ENCODE measurements around the gene ZSWIM5. TPM values are rescaled to one million over a fixed set of nuclear protein-coding genes. Genes with fewer than 3 reads are reported as not detected.

Gene ZSWIM5
- total and polyA plus RNA-seq, 10 donors: 0.15 to 4.7 (median 2.7) TPM

DNA sequence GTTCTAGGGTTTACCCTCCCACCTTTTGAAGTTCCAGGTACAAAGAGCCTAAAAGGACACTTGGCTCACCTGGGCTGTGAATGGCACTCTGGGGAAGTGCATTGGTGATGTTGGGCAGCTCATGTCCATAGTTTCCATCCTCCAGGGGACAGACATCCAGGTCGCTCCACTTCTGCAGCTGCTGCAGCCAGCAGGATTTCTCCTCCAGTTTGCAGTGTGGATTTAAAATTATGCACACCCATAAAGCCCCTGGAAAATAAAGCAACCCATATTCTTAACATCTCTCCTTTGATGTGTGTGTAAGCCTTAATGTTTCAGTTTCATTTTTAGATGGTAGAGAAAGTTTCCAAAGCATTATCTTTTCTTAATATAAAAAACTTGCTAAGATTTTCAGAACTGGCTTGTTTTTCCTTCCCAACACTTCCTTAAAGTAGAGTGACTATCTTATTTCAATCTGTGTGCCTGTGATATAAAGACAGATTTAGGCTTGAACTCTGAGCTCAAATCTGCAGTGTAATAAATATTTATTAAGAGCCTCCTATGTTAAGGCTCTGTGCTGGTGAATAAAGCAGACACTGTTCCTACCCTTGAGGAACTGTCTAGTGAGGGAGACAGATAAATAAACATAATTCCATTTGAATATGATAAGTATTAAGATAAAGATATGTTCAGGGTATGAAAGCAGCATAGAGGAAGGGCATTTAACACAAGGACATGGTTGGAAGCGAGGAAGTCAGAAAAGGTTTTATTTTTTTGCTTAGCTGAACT lies 155.2 kb downstream of the ZSWIM5 start:
- H3K27me3 ChIP-seq (replicated peaks in 1 of 7): no peaks in the 10 kb centered on the region

DNA sequence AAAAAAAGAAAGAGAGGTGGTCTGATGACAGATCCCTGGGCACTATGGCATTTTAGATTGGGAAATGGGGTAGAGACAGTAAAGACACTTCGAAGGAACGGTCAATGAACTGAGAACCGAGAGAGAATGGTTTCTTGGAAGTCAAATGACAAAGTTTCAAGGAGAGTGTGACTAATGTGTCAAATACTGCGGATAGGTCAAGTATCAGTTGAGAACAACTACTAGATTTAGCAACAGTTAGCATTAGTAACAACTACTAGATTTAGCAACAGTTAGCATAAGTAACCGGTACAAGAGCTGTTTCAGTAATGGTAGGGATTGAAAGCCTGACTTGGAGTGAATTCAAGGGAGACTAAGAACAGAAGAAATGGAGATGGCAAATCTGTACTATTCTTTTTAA lies 159.4 kb downstream of the ZSWIM5 start:
- no peaks in the 10 kb centered on the region for H3K27me3 ChIP-seq (replicated peaks in 1 of 7)
- no peak overlapping the region for H3K4me3 ChIP-seq
- no peaks in the 10 kb centered on the region for H3K9me3 ChIP-seq
- peaks cover 0 to 9% (median 0%) of the 10 kb centered on the region in 6 donors for H3K36me3 ChIP-seq
- DNase-seq: no peak
- H3K27ac ChIP-seq: no peak overlapping the region
- intact Hi-C loops (cut with DNase I; ENCODE audit: low total_unique reads): no loop called here
- 84 to 92% (median 86%) methylated on average over 5 of the region's 5 CpGs for WGBS, 5 donors
- peaks cover 3 to 17% (median 14%) of the 10 kb centered on the region in 6 donors for H3K4me1 ChIP-seq
- TF ChIP-seq POLR2AphosphoS5 (IDR thresholded peaks at IDR 0.05) (no peak), POLR2A (IDR thresholded peaks at IDR 0.05) (no peak)
- TF ChIP-seq, protein P1, sequence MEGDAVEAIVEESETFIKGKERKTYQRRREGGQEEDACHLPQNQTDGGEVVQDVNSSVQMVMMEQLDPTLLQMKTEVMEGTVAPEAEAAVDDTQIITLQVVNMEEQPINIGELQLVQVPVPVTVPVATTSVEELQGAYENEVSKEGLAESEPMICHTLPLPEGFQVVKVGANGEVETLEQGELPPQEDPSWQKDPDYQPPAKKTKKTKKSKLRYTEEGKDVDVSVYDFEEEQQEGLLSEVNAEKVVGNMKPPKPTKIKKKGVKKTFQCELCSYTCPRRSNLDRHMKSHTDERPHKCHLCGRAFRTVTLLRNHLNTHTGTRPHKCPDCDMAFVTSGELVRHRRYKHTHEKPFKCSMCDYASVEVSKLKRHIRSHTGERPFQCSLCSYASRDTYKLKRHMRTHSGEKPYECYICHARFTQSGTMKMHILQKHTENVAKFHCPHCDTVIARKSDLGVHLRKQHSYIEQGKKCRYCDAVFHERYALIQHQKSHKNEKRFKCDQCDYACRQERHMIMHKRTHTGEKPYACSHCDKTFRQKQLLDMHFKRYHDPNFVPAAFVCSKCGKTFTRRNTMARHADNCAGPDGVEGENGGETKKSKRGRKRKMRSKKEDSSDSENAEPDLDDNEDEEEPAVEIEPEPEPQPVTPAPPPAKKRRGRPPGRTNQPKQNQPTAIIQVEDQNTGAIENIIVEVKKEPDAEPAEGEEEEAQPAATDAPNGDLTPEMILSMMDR (IDR thresholded peaks at IDR 0.05 in 8 of 11, conservative IDR thresholded peaks at IDR 0.05 in 3 of 11): no peak

More for the DNA sequence above, 155.2 kb downstream of the ZSWIM5 start:
- peak overlapping the region in 2 of 8 donors; percentile 2 to 32 for H3K4me3 ChIP-seq
- TF ChIP-seq, protein P1 (IDR thresholded peaks at IDR 0.05 in 8 of 11, conservative IDR thresholded peaks at IDR 0.05 in 3 of 11): no peak
- TF ChIP-seq POLR2A (IDR thresholded peaks at IDR 0.05): no peak
- peaks cover 3 to 35% (median 16%) of the 10 kb centered on the region in 6 donors for H3K4me1 ChIP-seq
- H3K27ac ChIP-seq: peak overlapping the region; percentile 27 to 73 (median 66)
- no peaks in the 10 kb centered on the region for H3K9me3 ChIP-seq
- whole genome bisulfite sequencing, 5 donors: 30 to 64% (median 49%) methylated on average over 2 of the region's 2 CpGs
- DNase-seq: no peak
- intact Hi-C loops (cut with DNase I; ENCODE audit: low total_unique reads): no loop called here
- H3K36me3 ChIP-seq: no peaks in the 10 kb centered on the region

GRCh38 chr1:45044916-45045315 lies 161.5 kb downstream of the ZSWIM5 start:
- intact Hi-C loops (cut with DNase I; ENCODE audit: low total_unique reads): no loop called here
- no peak for DNase-seq
- Histone ChIP-seq H3K9me3 (no peaks in the 10 kb centered on the region), H3K27ac (no peak overlapping the region), H3K4me3 (no peak overlapping the region), H3K27me3 (replicated peaks in 1 of 7) (no peaks in the 10 kb centered on the region), H3K4me1 (no peaks in the 10 kb centered on the region), H3K36me3 (peaks cover 0 to 9% (median 0%) of the 10 kb centered on the region in 6 donors)
- WGBS, 5 donors: 90 to 100% (median 96%) methylated on average over 1 of the region's 1 CpG
- TF ChIP-seq POLR2A (IDR thresholded peaks at IDR 0.05): no peak
- TF ChIP-seq POLR2AphosphoS5 (IDR thresholded peaks at IDR 0.05): no peak
- TF ChIP-seq, protein P1 (IDR thresholded peaks at IDR 0.05 in 8 of 11, conservative IDR thresholded peaks at IDR 0.05 in 3 of 11): no peak

DNA sequence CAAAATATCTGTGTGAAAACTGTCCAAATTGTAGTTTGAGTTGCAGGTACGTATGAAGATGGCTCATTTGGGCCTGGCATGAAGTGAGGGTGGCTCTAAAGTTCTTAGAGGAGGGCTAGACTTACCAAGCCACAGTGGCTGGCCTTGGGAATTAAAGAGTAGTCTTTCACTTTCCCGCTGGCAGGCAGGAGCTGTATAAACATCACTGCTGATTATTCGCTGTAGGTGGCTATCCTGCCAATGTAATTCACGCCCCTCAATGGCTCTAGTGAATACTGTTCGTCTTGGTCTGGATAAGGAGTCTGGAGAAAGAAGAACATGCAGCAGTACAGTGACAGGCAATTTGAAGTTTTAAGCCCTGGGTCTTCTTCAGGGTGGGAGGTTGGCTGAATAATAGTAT lies 163.3 kb downstream of the ZSWIM5 start:
- DNase-seq: no peak
- WGBS, 5 donors: 88 to 93% (median 91%) methylated on average over 5 of the region's 5 CpGs
- no peak for TF ChIP-seq POLR2A (IDR thresholded peaks at IDR 0.05)
- TF ChIP-seq POLR2AphosphoS5 (IDR thresholded peaks at IDR 0.05): no peak
- TF ChIP-seq, protein P1 (IDR thresholded peaks at IDR 0.05 in 8 of 11, conservative IDR thresholded peaks at IDR 0.05 in 3 of 11): no peak
- no peaks in the 10 kb centered on the region for H3K27me3 ChIP-seq (replicated peaks in 1 of 7)
- H3K27ac ChIP-seq: no peak overlapping the region
- H3K4me3 ChIP-seq: no peak overlapping the region
- intact Hi-C loops (cut with DNase I; ENCODE audit: low total_unique reads): no loop called here
- H3K4me1 ChIP-seq: no peaks in the 10 kb centered on the region
- no peaks in the 10 kb centered on the region for H3K9me3 ChIP-seq
- H3K36me3 ChIP-seq: peaks cover 0 to 9% (median 0%) of the 10 kb centered on the region in 6 donors
